GM13976 (cell line): ENCODE results near the gene RTN4IP1.

Source experiments
- DNase-seq: peaks from one replicate; pipeline ENCODE4 v3.0.0; 2012; ENCODE audit warnings: low spot score
- CTCF ChIP-seq: IDR thresholded peaks from 2 replicates; pipeline ENCODE4 v1.5.1; 2012; ENCODE audit warnings: borderline replicate concordance, mild to moderate bottlenecking; ENCODE audit not compliant: insufficient read depth; ENCODE audit errors: extremely low read depth, missing control alignments, control extremely low read depth
- in situ Hi-C: fragments of 300-500 bp; cut with MboI; formaldehyde crosslinking; loops from one replicate; pipeline ENCODE4 v1.12.0; 2022; ENCODE audit warnings: low sequenced_read_pairs, mixed read lengths, inconsistent platforms; ENCODE audit not compliant: unreplicated experiment

The RTN4IP1 gene

GRCh38 chr6:106666282-106667021 lies 37.2 kb upstream of the RTN4IP1 start:
- TF ChIP-seq CTCF, result no peak
- in situ Hi-C loops, result no loop called here
- DNase-seq, result peak; percentile 40

GRCh38 chr6:106662458-106662857 lies 33.2 kb upstream of the RTN4IP1 start:
- in situ Hi-C loops, result no loop called here

GRCh38 chr6:106659859-106660258 lies 30.6 kb upstream of the RTN4IP1 start:
- no peak for TF ChIP-seq CTCF
- in situ Hi-C loops, result no loop called here
- DNase-seq, result no peak

More at GRCh38 chr6:106662458-106662857, 33.2 kb upstream of the RTN4IP1 start:
- no peak for TF ChIP-seq CTCF
- DNase-seq, result no peak

- DNase-seq, result no peak
- in situ Hi-C loops, result no loop called here
- no peak for TF ChIP-seq CTCF
Measured at GRCh38 chr6:106658469-106658868, 29.2 kb upstream of the RTN4IP1 start.

- no peak for TF ChIP-seq CTCF
- in situ Hi-C loops, result no loop called here
- peak; percentile 23 for DNase-seq
Measured at GRCh38 chr6:106648651-106649308, 19.5 kb upstream of the RTN4IP1 start.

GRCh38 chr6:106643061-106643460 lies 13.8 kb upstream of the RTN4IP1 start:
- in situ Hi-C loops, result no loop called here
- no peak for TF ChIP-seq CTCF
- no peak for DNase-seq
